ENCODE measurements around the gene TCP11L2.
"Not testable (repeated sequence)": the region's sequence is repeated elsewhere in the genome, so short reads cannot be mapped to it uniquely, and the experiment has no call there.

TCP11L2 gene

GRCh38 chr12:106308611-106309010, 6.1 kb downstream of the TCP11L2 start:
- no peak for DNase-seq

- no peak for DNase-seq
Measured at GRCh38 chr12:106309671-106310505, 7.4 kb downstream of the TCP11L2 start.

GRCh38 chr12:106310687-106311086, 8.2 kb downstream of the TCP11L2 start:
- DNase-seq, result no peak

DNA sequence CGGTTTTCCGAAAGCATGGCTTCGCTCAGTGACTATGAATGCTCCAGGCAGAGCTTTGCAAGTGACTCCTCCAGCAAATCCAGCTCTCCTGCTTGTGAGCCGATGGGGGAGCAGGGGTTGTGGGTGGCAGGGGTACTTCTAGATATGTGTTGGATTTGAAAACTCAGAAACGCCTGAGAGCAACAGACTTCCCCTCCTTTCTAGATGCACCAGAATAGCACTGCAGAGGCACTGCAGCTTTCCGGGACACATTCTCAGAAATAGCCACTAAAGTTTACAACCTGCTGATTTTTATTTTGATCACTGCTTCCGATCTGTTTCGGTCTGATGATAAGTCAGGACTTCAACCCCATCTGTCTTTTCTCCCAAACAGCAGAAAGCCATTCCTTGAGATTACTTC, 8.6 kb downstream of the TCP11L2 start:
- DNase-seq, result no peak

DNA sequence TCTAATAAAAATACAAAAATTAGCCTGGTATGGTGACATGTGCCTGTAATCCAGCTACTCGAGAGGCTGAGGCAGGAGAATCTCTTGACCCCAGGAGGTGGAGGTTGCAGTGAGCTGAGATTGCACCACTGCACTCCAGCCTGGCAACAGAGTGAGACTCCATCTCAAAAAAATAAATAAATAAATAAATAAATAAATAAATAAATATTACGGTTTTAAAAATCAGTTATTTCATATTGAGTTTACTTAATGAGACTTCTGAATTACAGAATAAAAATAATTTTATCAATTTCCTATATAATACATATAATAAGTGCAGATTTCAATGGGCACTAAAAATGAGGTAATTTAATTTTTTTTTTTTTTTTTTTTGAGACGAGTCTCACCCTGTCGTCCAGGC, 10.9 kb downstream of the TCP11L2 start:
- DNase-seq, result not testable (repeated sequence)

GRCh38 chr12:106315523-106315922, 13.0 kb downstream of the TCP11L2 start:
- no peak for DNase-seq

DNA sequence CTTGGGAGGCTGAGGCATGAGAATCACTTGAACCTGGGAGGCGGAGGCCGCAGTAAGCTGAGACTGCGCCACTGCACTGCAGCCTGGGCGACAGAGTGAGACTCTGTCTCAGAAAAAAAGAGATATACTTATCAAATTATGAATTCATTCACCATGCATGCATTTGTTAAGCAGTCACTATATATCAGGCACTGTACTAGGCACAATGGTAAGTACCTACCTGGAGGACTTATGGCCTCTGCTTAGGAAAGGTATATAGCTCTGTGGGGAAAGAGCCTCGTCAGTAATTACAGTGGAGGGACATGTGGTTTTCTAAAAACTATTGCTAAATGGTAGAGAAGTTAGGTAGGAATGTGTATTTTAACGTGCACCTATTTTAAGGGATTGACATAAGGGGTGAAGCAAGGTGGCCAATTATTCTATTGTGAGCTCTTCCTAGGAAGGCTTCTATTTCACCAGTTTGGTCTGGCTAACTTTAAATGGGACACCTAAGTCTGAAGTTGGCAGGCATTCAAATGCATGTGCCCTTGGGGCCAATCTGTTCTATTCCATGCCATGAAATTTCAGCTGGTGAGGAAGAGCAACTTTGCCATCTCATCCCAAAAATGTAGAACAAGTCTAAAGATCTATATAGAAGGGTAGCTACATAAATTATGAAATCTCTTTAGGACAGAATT, 15.0 kb downstream of the TCP11L2 start:
- no peak for DNase-seq

DNA sequence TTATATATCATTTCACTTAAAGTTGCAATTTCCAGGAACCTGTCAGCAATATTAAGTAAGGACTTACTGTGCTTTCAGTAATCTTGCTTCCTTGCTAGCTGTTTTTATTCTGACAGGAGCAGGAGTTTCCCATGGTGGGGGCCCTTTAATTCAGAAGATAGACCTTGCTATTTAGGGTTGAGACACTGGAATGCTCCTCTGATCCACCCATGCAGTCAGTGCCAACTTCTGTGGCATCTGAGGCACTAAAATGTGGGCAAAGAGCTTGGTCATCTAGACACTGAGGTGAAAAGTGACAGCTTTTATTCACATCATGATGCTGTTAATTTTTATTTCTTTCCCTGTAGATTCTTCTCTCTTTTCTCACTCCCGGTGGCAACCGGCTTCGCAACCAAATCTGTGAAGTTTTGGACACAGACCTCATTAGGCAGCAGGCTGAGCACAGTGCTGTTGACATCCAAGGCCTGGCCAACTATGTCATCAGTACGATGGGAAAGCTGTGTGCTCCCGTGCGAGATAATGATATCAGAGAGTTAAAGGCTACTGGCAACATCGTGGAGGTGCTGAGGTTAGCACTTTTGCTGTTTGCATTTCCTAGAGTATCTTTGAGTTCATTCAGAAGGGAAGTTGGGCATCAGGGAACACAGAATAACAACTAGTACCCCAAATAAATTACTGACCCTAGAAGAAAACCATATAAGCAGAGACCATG, 18.8 kb downstream of the TCP11L2 start:
- DNase-seq, result no peak

- DNase-seq, result no peak
Measured at GRCh38 chr12:106323537-106323936, 21.0 kb downstream of the TCP11L2 start.

DNA sequence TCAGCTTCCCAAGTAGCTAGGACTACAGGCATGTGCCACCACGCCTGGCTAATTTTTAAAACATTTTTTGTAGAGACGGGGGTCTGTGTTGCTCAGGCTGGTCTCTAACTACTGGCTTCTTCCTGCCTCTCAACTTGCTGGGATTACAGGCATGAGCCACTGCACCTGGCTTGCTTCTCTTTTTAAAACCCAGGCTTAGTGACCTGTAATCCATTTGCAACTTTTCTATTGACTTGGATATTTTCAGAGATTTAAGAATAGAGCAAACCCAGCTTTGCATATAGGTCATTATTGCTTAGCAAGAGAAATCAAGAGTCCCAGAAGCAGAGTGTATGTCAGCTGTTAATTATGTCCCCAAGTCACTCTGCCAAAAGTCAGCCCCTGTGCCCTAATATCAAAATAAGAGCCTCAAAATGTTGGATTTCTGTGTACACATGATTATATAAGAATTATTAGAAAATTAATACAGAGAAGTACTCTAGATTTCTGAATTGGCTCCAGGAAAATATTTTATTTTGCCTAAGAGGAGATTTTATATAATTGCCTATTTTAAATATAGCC, 24.9 kb downstream of the TCP11L2 start:
- DNase-seq, result no peak

DNA sequence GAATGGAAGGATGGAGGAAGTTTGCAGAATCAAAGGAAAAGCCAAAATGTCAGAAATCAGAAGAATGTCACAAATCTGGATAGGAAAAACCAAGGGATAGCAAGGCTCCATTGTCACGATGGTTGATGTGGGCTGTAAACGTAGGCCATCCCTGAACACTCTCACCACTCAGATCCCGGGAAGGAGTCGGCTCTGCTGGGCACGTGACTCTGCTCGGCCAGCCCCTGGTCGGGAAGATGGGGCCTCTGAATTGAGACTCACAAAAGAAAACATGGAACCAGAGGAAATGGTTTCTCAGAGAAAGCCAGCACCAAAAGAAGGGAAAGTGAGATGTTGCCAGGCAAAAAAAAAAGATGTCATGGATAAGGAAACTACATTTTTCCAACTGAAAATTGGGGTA, 26.2 kb downstream of the TCP11L2 start:
- no peak for DNase-seq

- no peak for DNase-seq
Measured at GRCh38 chr12:106329231-106329982, 26.9 kb downstream of the TCP11L2 start.

DNA sequence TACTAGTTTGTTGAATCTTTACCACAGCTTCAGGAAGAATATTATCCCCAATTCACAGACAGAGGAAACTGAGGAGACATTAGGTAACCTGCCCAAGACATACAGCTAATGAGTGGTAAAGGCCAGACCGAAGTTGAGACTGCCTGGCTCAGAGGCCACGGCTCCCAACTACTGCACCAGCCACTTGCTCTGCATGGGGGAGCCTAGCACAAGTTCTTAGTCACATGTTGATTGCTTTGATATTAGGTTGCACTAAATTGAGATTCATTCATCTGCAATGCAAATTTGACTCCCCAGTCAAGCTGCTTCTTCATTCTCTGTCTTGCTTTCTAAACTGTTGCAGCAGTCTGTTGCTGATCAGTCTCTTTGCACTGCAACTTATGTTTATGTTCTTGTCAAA, 29.1 kb downstream of the TCP11L2 start:
- DNase-seq, result no peak

- DNase-seq, result no peak
Measured at GRCh38 chr12:106332536-106332935, 30.0 kb downstream of the TCP11L2 start.

DNA sequence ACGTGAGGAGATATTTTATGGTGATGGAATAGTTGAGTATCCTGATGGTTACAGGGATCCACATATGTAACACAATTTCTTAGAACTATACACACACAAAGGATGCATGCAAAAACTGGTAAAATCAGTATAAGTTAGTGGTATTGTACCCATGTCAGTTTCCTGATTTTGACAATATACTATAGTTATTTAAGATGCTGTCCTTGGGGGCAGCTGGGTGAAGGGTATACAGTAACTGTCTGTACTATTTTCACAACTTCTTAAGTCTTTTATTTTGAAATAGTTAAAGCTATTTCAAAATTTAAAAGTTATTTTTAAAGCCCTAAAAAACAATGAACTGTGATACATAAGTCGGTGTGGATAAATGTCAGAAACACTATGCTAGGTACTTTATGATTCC, 30.5 kb downstream of the TCP11L2 start:
- DNase-seq, result no peak

- no peak for DNase-seq
Measured at GRCh38 chr12:106333756-106334155, 31.2 kb downstream of the TCP11L2 start.

GRCh38 chr12:106341086-106341877, 38.7 kb downstream of the TCP11L2 start:
- DNase-seq, result no peak

GRCh38 chr12:106342397-106343213, 40.1 kb downstream of the TCP11L2 start:
- DNase-seq, result no peak

DNA sequence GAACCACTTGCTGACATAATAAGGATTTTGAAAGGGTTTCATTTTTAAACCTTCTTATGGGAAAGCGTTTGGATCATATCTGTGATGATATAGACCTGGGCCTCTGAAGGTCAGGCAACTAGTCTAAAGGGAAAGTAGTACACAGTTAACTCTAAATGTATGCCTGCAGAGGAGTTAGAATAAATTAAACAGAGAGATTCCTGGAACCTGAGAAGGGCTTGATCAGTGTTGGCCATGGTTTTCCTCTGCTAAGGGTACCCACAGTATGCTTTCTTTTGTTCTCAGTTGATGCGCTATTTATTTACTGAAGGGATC, 40.6 kb downstream of the TCP11L2 start:
- no peak for DNase-seq

DNA sequence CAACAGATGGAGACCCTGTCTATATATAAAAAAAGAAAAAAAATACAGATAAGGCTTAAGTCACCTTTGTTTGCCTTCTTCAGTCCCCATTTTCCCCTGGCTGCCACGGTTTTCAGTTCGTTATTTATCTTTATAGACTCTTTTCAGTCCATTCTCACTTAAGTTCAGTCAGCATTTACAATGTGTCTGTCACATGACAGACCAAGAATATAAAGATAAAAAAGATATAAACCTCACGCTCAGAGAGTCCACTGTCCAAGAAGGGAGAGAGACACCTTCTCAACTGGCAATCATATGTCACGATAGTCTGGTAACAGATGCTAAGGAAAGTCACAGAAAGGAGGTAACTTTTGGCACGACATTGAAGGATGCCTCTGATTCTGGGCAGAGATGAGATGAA, 41.6 kb downstream of the TCP11L2 start:
- DNase-seq, result no peak

GRCh38 chr12:106345746-106346145, 43.2 kb downstream of the TCP11L2 start:
- no peak for DNase-seq

All from stimulated activated CD4-positive, alpha-beta T cell treated with anti-CD3 and anti-CD28 coated beads, Interleukin-2, amount 100 ng/mL, for 24 hours (primary cell).